Lower leg skin (tissue), 4 donors: ENCODE data around the gene TESK2. TPM values are rescaled to one million over a fixed set of nuclear protein-coding genes. Genes with fewer than 3 reads are reported as not detected.
"Not testable (repeated sequence)": the region's sequence is repeated elsewhere in the genome, so short reads cannot be mapped to it uniquely, and the experiment has no call there.

Experiments
- DNase-seq, 2 donors: peaks; one replicate each; pipeline ENCODE4 v3.0.0-alpha.2; 2019; ENCODE audit warnings: low spot score in 2 of 2
- H3K4me3 ChIP-seq: fragments of 200-600 bp; sonication (generic); 2 replicates; pipeline ENCODE4 v1.5.1; 2017; ENCODE audit warnings: mild to moderate bottlenecking, low read depth; ENCODE audit not compliant: poor library complexity, severe bottlenecking
- POLR2A ChIP-seq, 2 donors: fragments of 450-650 bp; IDR thresholded peaks; one replicate each; pipeline ENCODE4 v1.6.1; 2016 to 2017; ENCODE audit warnings: antibody characterized with exemption in 2 of 2, mild to moderate bottlenecking in 1 of 2, moderate library complexity in 1 of 2
- WGBS, 2 donors: methylation state at CpG; one replicate each; pipeline ENCODE4 v1.1.5; 2018; 5-methylcytosine and 5-hydroxymethylcytosine counted together
- intact Hi-C: fragments of 100-400 bp; cut with DNase I; formaldehyde crosslinking; loops from one replicate; pipeline ENCODE4 v1.15.0; 2023; ENCODE audit warnings: low total_unique reads
- total RNA-seq, 4 donors: library from RNA; depleted of rRNA; stranded (reverse); fragments of >200 nt; gene quantifications; one replicate each; pipeline ENCODE4 v1.1.0, GENCODE V29; 2016
- TF ChIP-seq, protein P1 (sequence below), 3 donors: fragments of 450-650 bp; IDR thresholded peaks; one replicate each; pipeline ENCODE4 v1.5.1; 2016; ENCODE audit warnings: antibody characterized with exemption in 3 of 3, mild to moderate bottlenecking in 3 of 3, moderate library complexity in 2 of 3

Gene TESK2
- total RNA-seq, 4 donors from 2014 or later, result 16.9 to 23.8 (median 20.0) TPM

DNA sequence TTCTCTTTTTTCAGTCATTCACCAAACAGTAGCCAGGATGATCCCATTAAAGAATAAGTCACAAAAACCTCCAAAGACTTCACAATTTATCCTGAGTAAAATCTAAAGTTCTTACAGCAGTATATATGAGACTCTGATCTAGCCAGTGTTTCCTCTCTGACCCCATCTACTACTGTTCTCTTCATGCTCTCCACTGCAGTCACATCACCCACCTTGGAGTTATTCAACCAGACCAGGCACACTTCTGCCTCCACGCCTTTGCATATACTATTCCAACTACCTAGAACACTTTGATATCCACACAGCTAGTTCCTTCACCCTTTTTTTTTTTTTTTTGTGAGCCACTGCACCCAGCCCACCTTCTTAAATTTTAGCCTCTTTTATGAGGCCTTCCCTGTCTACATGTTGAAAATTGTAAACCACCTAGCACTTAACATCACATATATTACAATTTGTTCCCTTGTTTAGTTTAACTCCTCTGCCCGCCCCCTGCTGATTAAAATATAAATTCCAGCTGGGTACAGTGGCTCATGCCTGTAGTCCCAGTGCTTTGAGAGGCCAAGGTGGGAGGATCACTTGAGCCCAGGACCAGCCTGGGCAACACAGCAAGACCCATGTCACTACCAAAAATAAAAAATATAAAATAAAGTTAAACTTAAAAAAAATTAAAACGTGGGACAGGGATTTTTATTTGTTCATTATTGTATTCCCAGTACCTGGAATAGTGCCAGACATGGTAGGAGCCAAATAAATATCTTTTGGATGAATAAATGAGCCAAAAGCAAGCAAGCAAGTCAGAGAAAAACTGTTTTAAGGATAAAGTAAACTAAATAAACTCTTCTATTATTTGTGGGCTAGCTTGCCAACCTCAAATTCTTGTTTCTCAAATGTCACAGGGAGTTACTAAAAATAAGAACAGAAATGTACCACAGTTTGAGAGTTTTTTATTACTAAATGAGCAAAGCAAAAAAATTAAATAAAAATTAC, 115.6 kb downstream of the TESK2 start:
- no peak overlapping the region for H3K4me3 ChIP-seq
- 51 to 58% methylated on average over 3 of the region's 3 CpGs for WGBS, 2 donors
- intact Hi-C loops, result no loop called here
- no peak for DNase-seq
- TF ChIP-seq, protein P1, sequence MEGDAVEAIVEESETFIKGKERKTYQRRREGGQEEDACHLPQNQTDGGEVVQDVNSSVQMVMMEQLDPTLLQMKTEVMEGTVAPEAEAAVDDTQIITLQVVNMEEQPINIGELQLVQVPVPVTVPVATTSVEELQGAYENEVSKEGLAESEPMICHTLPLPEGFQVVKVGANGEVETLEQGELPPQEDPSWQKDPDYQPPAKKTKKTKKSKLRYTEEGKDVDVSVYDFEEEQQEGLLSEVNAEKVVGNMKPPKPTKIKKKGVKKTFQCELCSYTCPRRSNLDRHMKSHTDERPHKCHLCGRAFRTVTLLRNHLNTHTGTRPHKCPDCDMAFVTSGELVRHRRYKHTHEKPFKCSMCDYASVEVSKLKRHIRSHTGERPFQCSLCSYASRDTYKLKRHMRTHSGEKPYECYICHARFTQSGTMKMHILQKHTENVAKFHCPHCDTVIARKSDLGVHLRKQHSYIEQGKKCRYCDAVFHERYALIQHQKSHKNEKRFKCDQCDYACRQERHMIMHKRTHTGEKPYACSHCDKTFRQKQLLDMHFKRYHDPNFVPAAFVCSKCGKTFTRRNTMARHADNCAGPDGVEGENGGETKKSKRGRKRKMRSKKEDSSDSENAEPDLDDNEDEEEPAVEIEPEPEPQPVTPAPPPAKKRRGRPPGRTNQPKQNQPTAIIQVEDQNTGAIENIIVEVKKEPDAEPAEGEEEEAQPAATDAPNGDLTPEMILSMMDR (IDR thresholded peaks at IDR 0.05), result no peak
- no peak for TF ChIP-seq POLR2A (IDR thresholded peaks at IDR 0.05)

DNA sequence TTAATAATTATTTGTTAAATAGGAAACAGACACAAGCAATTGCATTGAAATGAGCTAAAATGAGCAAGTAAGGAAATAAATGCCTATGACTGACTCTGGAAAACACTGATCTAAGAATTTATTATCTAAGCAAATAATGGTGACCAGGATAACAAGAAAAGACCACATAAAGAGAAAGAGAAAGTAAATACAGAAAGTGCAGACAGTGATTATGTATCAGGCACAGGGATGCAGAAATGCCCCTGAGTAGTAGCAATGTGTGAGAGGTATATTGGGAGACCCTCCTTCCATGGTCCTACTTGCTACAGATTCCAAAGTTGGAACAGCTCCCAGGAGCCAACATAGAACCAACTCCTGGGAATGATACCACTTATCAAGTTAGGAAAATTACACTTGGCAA, 117.4 kb downstream of the TESK2 start:
- no peak for TF ChIP-seq POLR2A (IDR thresholded peaks at IDR 0.05)
- TF ChIP-seq, protein P1 (IDR thresholded peaks at IDR 0.05), result no peak
- no peak overlapping the region for H3K4me3 ChIP-seq
- no peak for DNase-seq
- intact Hi-C loops, result no loop called here

DNA sequence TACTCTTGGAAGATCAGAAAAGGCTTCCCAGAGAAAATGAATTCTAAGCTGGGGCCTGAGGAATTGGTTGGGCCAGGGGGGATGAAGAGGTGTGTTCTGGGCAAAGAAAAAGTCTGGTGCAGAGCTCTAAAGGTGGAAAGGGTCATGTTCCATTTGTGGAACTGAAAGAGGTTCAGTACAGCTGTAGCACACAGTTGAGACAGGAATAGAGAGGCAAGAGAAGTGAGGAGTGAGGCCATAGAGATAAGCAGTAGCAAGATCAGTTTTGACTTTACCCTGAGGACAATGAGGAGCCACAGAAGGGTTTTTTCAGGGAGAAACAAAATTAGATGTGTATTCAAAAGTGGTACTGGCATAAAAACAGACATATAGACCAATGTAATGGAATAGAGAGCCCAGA, 120.4 kb downstream of the TESK2 start:
- intact Hi-C loops, result no loop called here

DNA sequence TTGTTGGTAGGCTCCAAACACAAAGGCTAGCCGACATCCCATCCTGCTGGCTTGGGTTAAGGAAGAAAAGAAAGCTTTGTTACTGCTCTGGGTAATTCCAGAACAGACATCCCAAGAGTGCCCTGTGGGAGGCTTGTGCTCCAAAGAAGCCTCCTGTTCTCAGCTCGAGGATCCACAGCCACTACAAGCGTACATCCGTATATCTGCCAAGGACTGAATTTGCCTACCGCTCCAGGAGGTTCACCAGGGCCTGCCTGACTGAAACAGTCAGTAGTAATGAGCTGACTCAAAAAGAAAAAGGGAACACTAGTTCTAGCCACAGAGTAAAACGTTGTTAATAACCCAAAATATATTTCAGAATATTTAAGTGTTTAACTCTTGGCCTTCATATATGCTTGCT, 125.9 kb downstream of the TESK2 start:
- WGBS, 2 donors, result 81 to 89% methylated on average over 6 of the region's 6 CpGs
- H3K4me3 ChIP-seq, result no peak overlapping the region
- no peak for DNase-seq
- intact Hi-C loops, result no loop called here
- TF ChIP-seq, protein P1 (IDR thresholded peaks at IDR 0.05), result no peak

More for the DNA sequence above, 120.4 kb downstream of the TESK2 start:
- no peak overlapping the region for H3K4me3 ChIP-seq
- no peak for DNase-seq
- TF ChIP-seq, protein P1 (IDR thresholded peaks at IDR 0.05), result no peak
- TF ChIP-seq POLR2A (IDR thresholded peaks at IDR 0.05), result no peak

DNA sequence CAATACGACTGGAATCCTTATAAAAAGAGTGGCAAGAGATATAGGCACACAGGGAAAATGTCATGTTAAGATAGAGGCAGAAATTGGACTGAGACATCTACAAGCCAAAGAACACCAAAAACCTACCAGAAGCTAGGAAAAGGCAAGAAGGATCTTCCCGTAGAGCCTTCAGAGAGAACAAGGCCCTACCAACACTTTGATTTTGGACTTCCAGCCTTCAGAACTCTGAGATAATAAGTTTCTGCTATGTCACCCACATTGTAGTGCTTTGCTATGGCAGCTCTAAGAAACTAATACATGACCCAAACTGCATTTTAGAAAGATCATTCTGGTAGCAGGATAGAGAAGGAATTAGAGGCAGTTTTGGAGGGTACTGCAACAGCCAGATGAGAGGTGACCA, 126.7 kb downstream of the TESK2 start:
- 95 to 96% methylated on average over 2 of the region's 2 CpGs for WGBS, 2 donors
- DNase-seq, result no peak
- TF ChIP-seq, protein P1 (IDR thresholded peaks at IDR 0.05), result no peak
- no peak for TF ChIP-seq POLR2A (IDR thresholded peaks at IDR 0.05)
- H3K4me3 ChIP-seq, result no peak overlapping the region
- intact Hi-C loops, result loop anchor here (5.0 kb wide), 2 partner anchors 128 to 213 kb away; partner anchors contain the start of gene TESK2

DNA sequence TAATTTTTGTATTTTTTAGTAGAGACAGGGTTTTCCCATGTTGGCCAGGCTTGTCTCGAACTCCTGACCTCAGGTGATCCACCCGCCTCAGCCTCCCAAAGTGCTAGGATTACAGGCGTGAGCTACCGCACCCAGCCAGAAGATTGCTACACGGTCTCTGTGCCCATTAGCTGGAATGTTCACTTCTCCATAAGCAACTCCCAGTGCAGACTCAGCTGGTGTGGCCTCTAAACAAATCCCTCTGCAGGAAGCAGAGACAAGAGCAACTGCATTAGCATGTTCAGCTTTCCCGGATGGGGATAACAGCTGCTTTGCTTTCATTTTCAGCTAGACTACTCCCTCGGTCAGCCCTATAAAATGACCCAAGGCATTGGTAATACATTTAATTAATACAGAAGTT, 130.0 kb downstream of the TESK2 start:
- intact Hi-C loops, result loop anchor here (5.0 kb wide), 2 partner anchors 131 to 216 kb away; partner anchors contain the start of gene TESK2
- peak; percentile 64 to 85 for DNase-seq
- not testable (repeated sequence) for H3K4me3 ChIP-seq
- 14 to 21% methylated on average over 7 of the region's 7 CpGs for WGBS, 2 donors
